Thyroid gland (tissue), 4 donors: ENCODE results near the gene SVIL. TPM values are rescaled to one million over a fixed set of nuclear protein-coding genes. Genes with fewer than 3 reads are reported as not detected.
"Not testable (repeated sequence)": the region's sequence is repeated elsewhere in the genome, so short reads cannot be mapped to it uniquely, and the experiment has no call there.

ENCODE experiments used
- DNase-seq, 2 donors: peaks; one replicate each; pipeline ENCODE4 v3.0.0-alpha.2; 2019
- H3K27ac ChIP-seq, 3 donors: fragments of 200-600 bp; sonication (generic); 1 replicate in 2 of 3; 2 replicates in 1 of 3; pipeline ENCODE4 v1.5.1; 2016 to 2019; ENCODE audit warnings: mild to moderate bottlenecking in 1 of 3, moderate library complexity in 1 of 3
- H3K27me3 ChIP-seq: fragments of 200-600 bp; sonication (generic); one replicate; pipeline ENCODE4 v1.5.1; 2019
- H3K36me3 ChIP-seq, 2 donors: fragments of 200-600 bp; sonication (generic); one replicate each; pipeline ENCODE4 v1.5.1; 2016 to 2019
- H3K4me1 ChIP-seq, 2 donors: fragments of 200-600 bp; sonication (generic); one replicate each; pipeline ENCODE4 v1.5.1; 2017 to 2019
- H3K4me3 ChIP-seq, 3 donors: fragments of 200-600 bp; sonication (generic); replicated peaks in 1 of 3; 1 replicate in 2 of 3; 2 replicates in 1 of 3; pipeline ENCODE4 v1.5.1; 2016; ENCODE audit warnings: mild to moderate bottlenecking in 1 of 3
- H3K9me3 ChIP-seq: fragments of 200-600 bp; sonication (generic); one replicate; pipeline ENCODE4 v1.5.1; 2017
- POLR2A ChIP-seq, 2 donors: fragments of 450-650 bp; IDR thresholded peaks; one replicate each; pipeline ENCODE4 v1.6.1; 2017; ENCODE audit warnings: antibody characterized with exemption in 2 of 2, mild to moderate bottlenecking in 2 of 2, moderate library complexity in 1 of 2
- WGBS, 2 donors: methylation state at CpG; one replicate each; pipeline ENCODE4 v1.1.5; 2017; 5-methylcytosine and 5-hydroxymethylcytosine counted together
- intact Hi-C: fragments of 100-400 bp; cut with DNase I; formaldehyde crosslinking; loops from one replicate; pipeline ENCODE4 v1.15.1; 2023
- total RNA-seq, 4 donors: library from RNA; depleted of rRNA; stranded (reverse); fragments of >200 nt; gene quantifications; one replicate each; pipeline ENCODE4 v1.2.3, GENCODE V29; 2016
- TF ChIP-seq, protein P1 (sequence below), 6 experiments: fragments of 200-600 bp in 3 of 6; fragments of 450-650 bp in 3 of 6; sonication (generic) in 3 of 6; IDR thresholded peaks; one replicate each; pipeline ENCODE4 v1.5.1; 2016 to 2019; ENCODE audit warnings: antibody characterized with exemption in 6 of 6, mild to moderate bottlenecking in 2 of 6, inconsistent platforms in 1 of 6, moderate library complexity in 1 of 6

SVIL gene
- total RNA-seq, 4 donors from 2014 or later: 59.9 to 211 (median 134) TPM

DNA sequence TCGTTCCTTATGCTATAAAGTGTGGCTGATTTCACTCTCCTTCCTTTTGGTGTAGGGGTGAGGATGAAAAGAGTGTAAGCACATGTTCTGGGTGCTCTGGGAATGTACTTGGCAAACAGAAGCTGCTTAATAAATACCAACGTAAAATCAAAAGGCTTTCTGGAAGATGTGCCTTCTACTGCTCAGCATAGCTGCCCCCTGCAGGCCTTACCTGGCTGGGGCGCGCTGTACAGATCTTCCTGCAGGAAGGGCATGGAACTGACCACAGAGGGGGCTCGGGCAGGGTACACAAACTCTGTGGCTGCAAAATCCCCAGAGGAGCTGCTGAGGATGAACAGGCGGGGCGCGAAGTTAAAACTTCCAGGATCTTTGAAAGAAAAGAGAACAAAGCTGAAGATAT lies 169.4 kb downstream of the SVIL start:
- H3K27ac ChIP-seq: peak overlapping the region in 1 of 3 donors; percentile 41
- H3K36me3 ChIP-seq: peaks cover 33 to 60% of the 10 kb centered on the region in 2 donors
- peaks cover 4 to 11% of the 10 kb centered on the region in 2 donors for H3K4me1 ChIP-seq
- no peak for TF ChIP-seq POLR2A (IDR thresholded peaks at IDR 0.05)
- TF ChIP-seq, protein P1, sequence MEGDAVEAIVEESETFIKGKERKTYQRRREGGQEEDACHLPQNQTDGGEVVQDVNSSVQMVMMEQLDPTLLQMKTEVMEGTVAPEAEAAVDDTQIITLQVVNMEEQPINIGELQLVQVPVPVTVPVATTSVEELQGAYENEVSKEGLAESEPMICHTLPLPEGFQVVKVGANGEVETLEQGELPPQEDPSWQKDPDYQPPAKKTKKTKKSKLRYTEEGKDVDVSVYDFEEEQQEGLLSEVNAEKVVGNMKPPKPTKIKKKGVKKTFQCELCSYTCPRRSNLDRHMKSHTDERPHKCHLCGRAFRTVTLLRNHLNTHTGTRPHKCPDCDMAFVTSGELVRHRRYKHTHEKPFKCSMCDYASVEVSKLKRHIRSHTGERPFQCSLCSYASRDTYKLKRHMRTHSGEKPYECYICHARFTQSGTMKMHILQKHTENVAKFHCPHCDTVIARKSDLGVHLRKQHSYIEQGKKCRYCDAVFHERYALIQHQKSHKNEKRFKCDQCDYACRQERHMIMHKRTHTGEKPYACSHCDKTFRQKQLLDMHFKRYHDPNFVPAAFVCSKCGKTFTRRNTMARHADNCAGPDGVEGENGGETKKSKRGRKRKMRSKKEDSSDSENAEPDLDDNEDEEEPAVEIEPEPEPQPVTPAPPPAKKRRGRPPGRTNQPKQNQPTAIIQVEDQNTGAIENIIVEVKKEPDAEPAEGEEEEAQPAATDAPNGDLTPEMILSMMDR (IDR thresholded peaks at IDR 0.05): no peak
- intact Hi-C loops: no loop called here
- WGBS, 2 donors: 94% methylated on average over 8 of the region's 8 CpGs
- no peak overlapping the region for H3K4me3 ChIP-seq
- H3K27me3 ChIP-seq: no peaks in the 10 kb centered on the region
- H3K9me3 ChIP-seq: no peaks in the 10 kb centered on the region
- no peak for DNase-seq

DNA sequence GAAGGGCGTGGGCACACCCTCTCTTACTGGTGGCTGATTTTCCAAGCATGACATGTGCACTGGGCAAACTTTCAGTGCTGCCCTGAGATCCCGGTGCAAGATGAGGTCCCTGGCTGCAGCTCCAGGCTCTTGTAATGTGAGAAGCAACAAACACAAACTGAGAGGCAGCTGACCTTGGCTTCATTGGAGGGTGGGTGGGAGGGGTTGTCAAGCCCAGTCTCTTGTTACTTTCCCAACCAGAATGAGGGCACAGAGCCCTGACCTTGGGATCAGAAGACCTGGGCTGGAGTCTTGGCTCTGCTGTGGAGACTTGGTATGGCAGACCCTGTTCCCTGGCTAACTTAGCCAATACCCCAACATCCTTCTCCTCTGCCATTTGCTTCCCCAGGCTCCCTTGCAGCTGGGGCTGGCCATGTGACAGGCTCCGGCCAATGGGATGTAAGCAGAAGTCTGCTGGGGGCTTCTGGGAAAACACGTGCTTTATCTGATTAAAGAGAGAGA lies 170.1 kb downstream of the SVIL start:
- H3K4me3 ChIP-seq, H3K27me3 ChIP-seq, H3K9me3 ChIP-seq, intact Hi-C loops: not testable (repeated sequence)
- 56 to 64% methylated on average over 4 of the region's 4 CpGs for WGBS, 2 donors
- peaks cover 4 to 11% of the 10 kb centered on the region in 2 donors for H3K4me1 ChIP-seq
- H3K36me3 ChIP-seq: peaks cover 26 to 58% of the 10 kb centered on the region in 2 donors
- H3K27ac ChIP-seq: peak overlapping the region in 2 of 3 donors; percentile 37 to 41
- peak; percentile 70 to 80 for DNase-seq

DNA sequence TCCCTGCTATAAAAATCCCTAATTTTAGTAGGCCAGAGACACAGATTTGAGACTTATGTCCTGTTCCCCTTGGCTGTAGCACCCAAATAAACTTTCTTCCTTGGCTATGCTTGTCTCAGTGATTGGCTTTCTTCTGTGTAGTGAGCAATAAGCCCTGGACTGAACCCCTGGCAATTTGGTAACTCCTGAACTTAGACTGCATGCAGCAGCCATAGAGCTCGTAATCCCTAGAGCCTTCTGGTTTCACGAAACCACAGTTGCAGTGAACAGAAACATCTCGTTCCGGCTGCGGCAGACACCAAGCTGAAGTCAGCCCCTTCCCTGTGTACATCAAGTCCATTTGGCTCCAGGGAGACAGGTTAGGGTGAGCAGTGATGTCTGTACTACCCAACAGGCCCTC lies 173.7 kb downstream of the SVIL start:
- intact Hi-C loops: no loop called here
- Histone ChIP-seq H3K36me3 (peaks cover 32 to 54% of the 10 kb centered on the region in 2 donors), H3K4me1 (peaks cover 4 to 11% of the 10 kb centered on the region in 2 donors), H3K9me3 (no peaks in the 10 kb centered on the region), H3K27ac (no peak overlapping the region), H3K4me3 (no peak overlapping the region), H3K27me3 (no peaks in the 10 kb centered on the region)
- WGBS, 2 donors: 74 to 92% methylated on average over 5 of the region's 5 CpGs
- TF ChIP-seq, protein P1 (IDR thresholded peaks at IDR 0.05): no peak
- TF ChIP-seq POLR2A (IDR thresholded peaks at IDR 0.05): no peak
- DNase-seq: no peak

DNA sequence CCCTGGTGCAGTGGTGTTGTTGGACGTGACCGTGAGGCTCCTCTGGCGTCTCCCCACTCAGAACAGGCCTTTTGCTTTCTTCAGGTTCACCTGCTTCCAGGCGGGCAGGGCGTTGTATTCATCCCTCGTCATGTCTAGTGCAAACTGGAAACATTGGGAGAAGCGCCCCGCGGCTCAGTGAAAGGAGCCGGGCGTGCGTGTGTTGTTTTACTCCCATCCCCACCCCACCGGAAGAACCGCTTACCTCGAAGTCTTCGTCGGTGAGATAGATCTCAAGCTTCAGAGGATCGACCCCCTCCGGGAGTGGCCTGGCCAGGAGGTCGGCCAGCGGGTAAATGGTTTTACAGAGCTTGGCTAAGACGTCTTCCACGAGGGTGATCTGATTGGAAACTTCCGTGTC lies 176.6 kb downstream of the SVIL start:
- H3K9me3 ChIP-seq, DNase-seq, H3K27ac ChIP-seq, intact Hi-C loops, H3K27me3 ChIP-seq, H3K4me1 ChIP-seq, H3K4me3 ChIP-seq: not testable (repeated sequence)
- WGBS, 2 donors: 91 to 96% methylated on average over 24 of the region's 24 CpGs
- H3K36me3 ChIP-seq: peaks cover 19 to 39% of the 10 kb centered on the region in 2 donors

DNA sequence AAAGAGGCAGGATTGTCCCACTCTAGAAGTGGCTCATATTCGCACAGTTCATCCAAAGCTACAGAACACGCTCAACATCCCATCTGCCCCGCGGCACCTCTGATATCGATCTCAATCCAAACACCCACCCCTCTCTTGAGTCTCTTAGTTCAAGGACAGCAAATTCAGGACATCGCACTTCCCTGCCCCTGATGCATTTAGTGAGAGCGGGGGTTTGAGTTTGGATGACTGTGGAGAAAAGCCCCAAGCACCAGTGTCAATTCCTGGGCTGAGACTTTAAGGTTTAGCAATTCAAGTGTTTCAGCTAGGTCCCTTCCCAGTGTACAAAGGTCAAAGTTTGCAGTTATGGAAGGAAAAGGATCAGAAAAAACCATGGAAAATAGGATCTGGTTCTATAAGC lies 179.7 kb downstream of the SVIL start:
- TF ChIP-seq, protein P1 (IDR thresholded peaks at IDR 0.05): no peak
- TF ChIP-seq POLR2A (IDR thresholded peaks at IDR 0.05): no peak
- no peaks in the 10 kb centered on the region for H3K27me3 ChIP-seq
- no peaks in the 10 kb centered on the region for H3K4me1 ChIP-seq
- WGBS, 2 donors: 82 to 83% methylated on average over 7 of the region's 7 CpGs
- no peak for DNase-seq
- no peak overlapping the region for H3K27ac ChIP-seq
- H3K9me3 ChIP-seq: no peaks in the 10 kb centered on the region
- intact Hi-C loops: no loop called here
- H3K36me3 ChIP-seq: peaks cover 15 to 17% of the 10 kb centered on the region in 2 donors
- no peak overlapping the region for H3K4me3 ChIP-seq

DNA sequence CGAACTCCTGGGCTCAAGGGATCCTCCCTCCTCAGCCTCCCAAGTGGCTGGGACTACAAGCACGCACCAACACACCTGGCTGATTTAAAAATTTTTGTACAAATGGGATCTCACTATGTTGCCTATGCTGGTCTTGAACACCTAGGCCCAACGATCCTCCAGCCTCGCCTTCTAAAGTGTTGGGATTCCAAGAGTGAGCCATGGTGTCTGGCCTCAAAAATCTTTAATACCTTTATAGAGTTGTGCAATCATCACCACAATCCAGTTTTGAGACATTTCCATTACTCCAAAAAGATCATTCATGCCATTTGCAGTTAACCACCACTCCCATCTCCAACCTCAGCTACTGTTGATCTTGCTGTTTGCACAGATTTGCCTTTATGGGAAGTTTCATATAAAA lies 180.5 kb downstream of the SVIL start:
- intact Hi-C loops: loop anchor here (5.0 kb wide), 1 partner anchor 67 kb away; no protein-coding TSS in a partner anchor
- WGBS, 2 donors: 83 to 96% methylated on average over 4 of the region's 4 CpGs
- Histone ChIP-seq H3K9me3 (no peaks in the 10 kb centered on the region), H3K27me3 (no peaks in the 10 kb centered on the region), H3K36me3 (peaks cover 15 to 17% of the 10 kb centered on the region in 2 donors), H3K27ac (no peak overlapping the region), H3K4me1 (no peaks in the 10 kb centered on the region), H3K4me3 (no peak overlapping the region)
- DNase-seq: no peak
- no peak for TF ChIP-seq POLR2A (IDR thresholded peaks at IDR 0.05)
- TF ChIP-seq, protein P1 (IDR thresholded peaks at IDR 0.05): no peak
